Left hindlimb (tissue), 1 donor: ENCODE data around the gene CCDC40.
A peak's percentile ranks its signal among the peaks of the same experiment; 100 is the strongest.

Source experiments
- DNase-seq: peaks from one replicate; pipeline ENCODE4 v3.0.0-alpha.2; 2018

Gene CCDC40

DNA sequence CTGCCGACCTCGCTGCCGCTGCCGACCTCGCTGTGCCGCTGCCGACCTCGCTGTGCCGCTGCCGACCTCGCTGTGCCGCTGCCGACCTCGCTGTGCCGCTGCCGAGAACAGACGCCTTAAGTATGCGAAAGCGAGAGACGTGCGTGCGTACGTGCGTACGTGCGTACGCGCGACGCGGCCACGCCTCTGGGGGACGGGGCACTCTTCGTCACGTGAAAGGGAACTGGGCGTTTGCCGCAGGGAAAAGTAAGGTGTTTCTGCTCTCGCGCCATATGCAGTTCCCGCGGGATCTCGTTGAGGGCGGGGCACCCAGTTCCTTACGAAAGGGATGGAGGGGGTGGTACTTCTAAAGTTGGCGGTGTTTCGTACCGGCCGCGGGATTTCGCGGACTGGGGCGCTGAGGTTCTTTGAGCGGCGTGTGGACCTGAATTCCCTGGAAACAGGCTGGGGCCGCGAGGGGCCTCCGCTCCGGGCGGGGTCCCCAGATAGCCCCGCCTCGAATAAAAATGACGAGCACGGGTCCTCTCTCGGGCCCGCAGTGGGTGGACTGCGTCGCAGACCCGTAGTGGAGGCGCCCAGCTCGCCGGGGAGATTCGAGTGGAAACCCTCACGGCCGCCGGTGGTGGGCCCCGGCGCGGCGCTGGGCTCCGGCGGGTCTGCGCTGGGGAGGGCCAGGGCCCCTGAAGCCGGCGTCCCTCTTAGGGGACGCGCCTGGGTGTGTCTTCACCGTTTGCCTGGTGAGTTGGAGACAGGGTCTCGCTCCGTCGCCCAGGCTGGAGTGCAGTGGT is 110.8 kb downstream of the CCDC40 start, which contains the start of gene EIF4A3:
Gene EIF4A3, minus strand, starts transcription at position 94 of the 788 bp plus-strand sequence. CDS start 167 bp downstream, outside the sequence.
- DNase-seq, result peak; percentile 98
